ENCODE measurements around the gene CWF19L2.

- no peak for TF ChIP-seq CTCF (IDR thresholded peaks at IDR 0.05)
- TF ChIP-seq POLR2A (IDR thresholded peaks at IDR 0.05) = no peak
- no peak for TF ChIP-seq EP300 (IDR thresholded peaks at IDR 0.05)
Observed at GRCh38 chr11:107482234-107482633, 24.6 kb upstream of the CWF19L2 start.

Data from suprapubic skin (tissue), 3 donors.